Measurements from ENCODE around the gene DPF3. TPM values are rescaled to one million over a fixed set of nuclear protein-coding genes. Genes with fewer than 3 reads are reported as not detected.
A peak's percentile ranks its signal among the peaks of the same experiment; 100 is the strongest.

Gene DPF3
- total RNA-seq, 4 donors from 2014 or later, result 0.22 to 5.4 (median 2.7) TPM

- 76% methylated on average over 18 of the region's 18 CpGs for WGBS, 2 donors
- Histone ChIP-seq H3K36me3 (no peaks in the 10 kb centered on the region), H3K4me1 (no peaks in the 10 kb centered on the region), H3K27me3 (no peaks in the 10 kb centered on the region), H3K27ac (no peak overlapping the region), H3K9me3 (no peaks in the 10 kb centered on the region), H3K4me3 (no peak overlapping the region)
- DNase-seq (ENCODE audit: low spot score in 2 of 2), result no peak
- TF ChIP-seq, protein P1, sequence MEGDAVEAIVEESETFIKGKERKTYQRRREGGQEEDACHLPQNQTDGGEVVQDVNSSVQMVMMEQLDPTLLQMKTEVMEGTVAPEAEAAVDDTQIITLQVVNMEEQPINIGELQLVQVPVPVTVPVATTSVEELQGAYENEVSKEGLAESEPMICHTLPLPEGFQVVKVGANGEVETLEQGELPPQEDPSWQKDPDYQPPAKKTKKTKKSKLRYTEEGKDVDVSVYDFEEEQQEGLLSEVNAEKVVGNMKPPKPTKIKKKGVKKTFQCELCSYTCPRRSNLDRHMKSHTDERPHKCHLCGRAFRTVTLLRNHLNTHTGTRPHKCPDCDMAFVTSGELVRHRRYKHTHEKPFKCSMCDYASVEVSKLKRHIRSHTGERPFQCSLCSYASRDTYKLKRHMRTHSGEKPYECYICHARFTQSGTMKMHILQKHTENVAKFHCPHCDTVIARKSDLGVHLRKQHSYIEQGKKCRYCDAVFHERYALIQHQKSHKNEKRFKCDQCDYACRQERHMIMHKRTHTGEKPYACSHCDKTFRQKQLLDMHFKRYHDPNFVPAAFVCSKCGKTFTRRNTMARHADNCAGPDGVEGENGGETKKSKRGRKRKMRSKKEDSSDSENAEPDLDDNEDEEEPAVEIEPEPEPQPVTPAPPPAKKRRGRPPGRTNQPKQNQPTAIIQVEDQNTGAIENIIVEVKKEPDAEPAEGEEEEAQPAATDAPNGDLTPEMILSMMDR (IDR thresholded peaks at IDR 0.05), result no peak
- TF ChIP-seq POLR2A (IDR thresholded peaks at IDR 0.05) (no peak), EP300 (IDR thresholded peaks at IDR 0.05) (no peak)
Observed at GRCh38 chr14:72731252-72732020, 162.5 kb downstream of the DPF3 start.

DNA sequence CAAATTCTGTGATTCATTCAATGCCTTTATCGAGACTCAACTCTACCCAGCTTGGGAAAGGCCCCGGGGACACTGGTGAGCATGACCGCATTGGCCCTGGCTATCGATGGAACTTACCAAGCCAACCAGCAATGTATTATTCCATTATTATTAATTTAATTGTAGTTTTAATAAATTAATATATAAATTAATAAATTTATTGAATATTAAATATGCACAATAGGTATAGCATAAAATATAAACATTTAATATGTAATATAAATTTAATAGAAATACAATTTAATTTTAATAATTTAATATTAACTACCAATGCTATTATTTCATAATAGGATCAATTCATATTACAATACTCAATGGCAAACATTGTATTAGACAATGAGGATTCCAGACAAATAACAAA, 163.4 kb downstream of the DPF3 start:
- H3K4me3 ChIP-seq, result no peak overlapping the region
- no peaks in the 10 kb centered on the region for H3K27me3 ChIP-seq
- WGBS, 2 donors, result 98 to 99% methylated on average over 4 of the region's 4 CpGs
- no peak for DNase-seq (ENCODE audit: low spot score in 2 of 2)
- TF ChIP-seq, protein P1 (IDR thresholded peaks at IDR 0.05), result no peak
- TF ChIP-seq EP300 (IDR thresholded peaks at IDR 0.05) (no peak), POLR2A (IDR thresholded peaks at IDR 0.05) (no peak)
- no peak overlapping the region for H3K27ac ChIP-seq
- H3K36me3 ChIP-seq, result no peaks in the 10 kb centered on the region
- no peaks in the 10 kb centered on the region for H3K9me3 ChIP-seq
- H3K4me1 ChIP-seq, result no peaks in the 10 kb centered on the region

DNA sequence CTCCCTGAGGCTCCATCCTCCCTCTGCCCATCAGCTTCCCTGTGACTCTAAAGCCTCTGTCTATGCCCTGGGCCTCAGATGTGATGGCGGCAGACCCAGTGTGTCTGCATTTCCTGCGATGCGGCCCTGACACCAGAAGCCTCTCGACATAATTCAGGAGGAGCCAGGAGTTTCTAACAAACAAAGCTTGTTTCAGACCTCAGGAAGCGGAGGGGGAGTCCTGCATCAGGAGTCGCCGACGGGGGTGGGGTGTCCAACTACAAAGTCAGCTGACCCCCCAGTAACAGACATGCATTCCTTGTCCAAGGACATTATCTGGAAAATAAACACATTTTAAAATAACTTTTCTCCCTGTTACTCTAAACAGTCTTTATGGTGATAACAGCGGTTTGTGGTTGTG, 167.5 kb downstream of the DPF3 start:
- no peaks in the 10 kb centered on the region for H3K9me3 ChIP-seq
- no peak overlapping the region for H3K4me3 ChIP-seq
- H3K27ac ChIP-seq, result no peak overlapping the region
- no peaks in the 10 kb centered on the region for H3K27me3 ChIP-seq
- no peaks in the 10 kb centered on the region for H3K36me3 ChIP-seq
- no peak for DNase-seq (ENCODE audit: low spot score in 2 of 2)
- TF ChIP-seq EP300 (IDR thresholded peaks at IDR 0.05) (no peak), POLR2A (IDR thresholded peaks at IDR 0.05) (no peak)
- TF ChIP-seq, protein P1 (IDR thresholded peaks at IDR 0.05), result no peak
- WGBS, 2 donors, result 38 to 46% methylated on average over 9 of the region's 9 CpGs
- peaks cover 0 to 9% (median 3%) of the 10 kb centered on the region in 4 donors for H3K4me1 ChIP-seq

DNA sequence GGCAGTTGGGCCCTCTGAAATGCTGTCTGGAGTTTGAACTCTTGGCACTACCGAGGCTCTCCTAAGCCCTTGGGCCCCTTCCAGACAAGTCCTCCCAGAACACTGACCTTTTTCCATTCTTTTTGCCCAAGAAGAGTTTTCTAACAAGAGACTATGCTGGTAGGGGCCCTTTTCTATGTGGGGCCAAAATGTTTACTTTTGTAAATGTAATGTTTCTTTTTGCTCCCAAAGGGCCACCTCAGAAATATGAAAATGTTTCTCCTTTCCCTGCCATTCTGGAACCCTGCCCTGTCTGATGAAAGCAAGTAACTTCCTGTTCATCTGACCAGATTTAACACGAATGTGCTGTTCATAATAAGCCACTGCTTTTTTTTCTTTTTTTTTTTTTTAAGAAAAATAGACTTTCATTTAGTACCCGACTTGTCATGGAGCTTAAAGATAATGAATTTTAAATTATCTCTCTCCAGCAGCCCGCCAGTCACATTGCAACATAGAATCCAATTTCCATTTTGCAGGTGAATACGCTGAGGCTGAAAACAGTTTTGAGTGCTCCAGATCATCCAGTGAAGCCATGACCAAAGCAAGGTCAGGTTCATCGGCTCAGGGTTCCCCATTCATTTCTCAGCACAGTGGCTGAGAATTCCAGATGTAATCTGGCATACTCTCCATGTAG, 169.9 kb downstream of the DPF3 start:
- no peak for TF ChIP-seq POLR2A (IDR thresholded peaks at IDR 0.05)
- no peaks in the 10 kb centered on the region for H3K9me3 ChIP-seq
- 39 to 54% methylated on average over 6 of the region's 6 CpGs for WGBS, 2 donors
- no peaks in the 10 kb centered on the region for H3K36me3 ChIP-seq
- H3K27me3 ChIP-seq, result no peaks in the 10 kb centered on the region
- H3K27ac ChIP-seq, result peak overlapping the region in 1 of 4 donors; percentile 15
- H3K4me1 ChIP-seq, result peaks cover 0 to 9% (median 3%) of the 10 kb centered on the region in 4 donors
- no peak overlapping the region for H3K4me3 ChIP-seq
- peak in 1 of 2 donors; percentile 46 for DNase-seq (ENCODE audit: low spot score in 2 of 2)

DNA sequence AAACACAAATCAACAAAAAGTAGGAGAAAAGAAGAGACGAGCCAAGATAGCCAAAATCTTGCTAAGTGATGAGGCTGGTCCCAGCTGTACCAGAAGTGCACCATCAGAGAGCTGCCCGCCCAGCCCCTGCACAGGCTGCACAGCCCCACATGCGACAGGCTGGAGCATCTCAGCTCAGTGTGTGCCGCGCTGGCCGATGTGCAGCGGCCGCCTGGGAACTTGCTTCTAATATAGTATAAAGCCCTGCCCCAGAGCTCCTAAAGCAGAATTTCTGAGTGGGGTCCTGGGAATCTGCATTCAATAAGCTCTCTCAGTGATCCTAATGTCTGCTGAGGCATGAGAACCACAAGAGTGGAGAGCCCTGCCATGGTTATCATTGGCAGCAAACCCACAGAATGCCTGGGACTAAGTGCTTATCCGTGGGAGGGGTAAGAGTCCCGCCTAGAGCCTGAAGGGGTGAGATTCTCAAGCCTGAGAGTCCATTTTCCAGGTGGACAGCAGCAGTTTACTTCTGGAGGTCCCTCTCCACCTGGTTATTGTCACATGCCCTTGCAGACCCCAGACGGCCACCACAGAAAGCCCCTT, 171.6 kb downstream of the DPF3 start:
- H3K27me3 ChIP-seq, result no peaks in the 10 kb centered on the region
- 82 to 86% methylated on average over 11 of the region's 11 CpGs for WGBS, 2 donors
- no peaks in the 10 kb centered on the region for H3K36me3 ChIP-seq

More for the DNA sequence above, 171.6 kb downstream of the DPF3 start:
- no peak for DNase-seq (ENCODE audit: low spot score in 2 of 2)
- no peak for TF ChIP-seq EP300 (IDR thresholded peaks at IDR 0.05)
- no peak for TF ChIP-seq POLR2A (IDR thresholded peaks at IDR 0.05)
- TF ChIP-seq, protein P1 (IDR thresholded peaks at IDR 0.05), result no peak
- no peak overlapping the region for H3K4me3 ChIP-seq
- H3K27ac ChIP-seq, result no peak overlapping the region
- peaks cover 0 to 9% (median 3%) of the 10 kb centered on the region in 4 donors for H3K4me1 ChIP-seq
- H3K9me3 ChIP-seq, result no peaks in the 10 kb centered on the region
